Endothelial cell of umbilical vein (primary cell): ENCODE results near the gene GABPB1. TPM values are rescaled to one million over a fixed set of nuclear protein-coding genes. Genes with fewer than 3 reads are reported as not detected.

Experiments used
- BruUV-seq: library from RNA; stranded (reverse); fragments of 400-500 nt; replicated peaks from 2 replicates; lab custom pipeline; 2021; lab: Mats Ljungman, UMichigan
- CTCF ChIA-PET: fragments of 300-600, 350-600 bp; sonication (Branson Sonifier 250); formaldehyde crosslinking; loops from one replicate; lab custom pipeline; 2021; ENCODE audit warnings: antibody characterized with exemption, inconsistent platforms; lab: Charles Lee
- POLR2A ChIA-PET: fragments of 300-600, 350-600 bp; sonication (Branson Sonifier 250); formaldehyde crosslinking; loops from one replicate; lab custom pipeline; 2021; ENCODE audit warnings: antibody characterized with exemption, inconsistent platforms; lab: Charles Lee
- DNase-seq: peaks from one replicate; pipeline ENCODE4 v3.0.0-alpha.2; 2011; ENCODE audit warnings: low read depth, low spot score
- FAIRE-seq: peaks from 2 replicates; lab custom pipeline; 2011; peaks lifted over from hg19 to GRCh38; lab: Jason Lieb, UNC
- H2AFZ ChIP-seq: 2 replicates; pipeline ENCODE4 v1.6.0; 2012; ENCODE audit warnings: low read depth, low read length, control low read depth, inconsistent platforms
- H3K27ac ChIP-seq: 2 replicates; pipeline ENCODE4 v1.5.1; 2011; ENCODE audit warnings: low read depth, mild to moderate bottlenecking, control low read depth, low read length, moderate library complexity; ENCODE audit not compliant: insufficient read depth
- H3K27me3 ChIP-seq, 2 experiments: 2 replicates each; pipeline versions ENCODE4 v1.6.0 to v1.6.1; 2011; ENCODE audit warnings: low read length in 2 of 2, mixed read lengths in 1 of 2; ENCODE audit not compliant: control insufficient read depth in 2 of 2, insufficient read depth in 2 of 2
- H3K36me3 ChIP-seq, 2 experiments: 2 replicates in 1 of 2; 3 replicates in 1 of 2; pipeline ENCODE4 v1.5.1; 2011; ENCODE audit warnings: low read length in 2 of 2, mild to moderate bottlenecking in 1 of 2, moderate library complexity in 1 of 2; ENCODE audit not compliant: control insufficient read depth in 2 of 2, insufficient read depth in 2 of 2; ENCODE audit errors: extremely low read depth in 1 of 2
- H3K4me1 ChIP-seq: 3 replicates; pipeline ENCODE4 v1.5.1; 2011; ENCODE audit warnings: mild to moderate bottlenecking, low read length; ENCODE audit not compliant: control insufficient read depth, insufficient read depth; ENCODE audit errors: extremely low read depth
- H3K4me2 ChIP-seq: 2 replicates; pipeline ENCODE4 v1.6.1; 2011; ENCODE audit warnings: low read length, control low read depth, mixed read lengths; ENCODE audit not compliant: insufficient read depth
- H3K4me3 ChIP-seq, 3 experiments: fragments of 200-600 bp in 1 of 3; sonication (generic), shearing (Covaris generic) in 1 of 3; replicated peaks in 1 of 3; 2 replicates each; pipeline ENCODE4 v1.5.1; 2011 to 2016; ENCODE audit warnings: control low read depth in 3 of 3, low read length in 3 of 3, mild to moderate bottlenecking in 2 of 3, inconsistent platforms in 1 of 3, low read depth in 1 of 3, moderate library complexity in 1 of 3; ENCODE audit not compliant: insufficient read depth in 1 of 3
- H3K79me2 ChIP-seq: 2 replicates; pipeline ENCODE4 v1.6.0; 2012; ENCODE audit warnings: low read length, inconsistent platforms; ENCODE audit not compliant: control insufficient read depth, insufficient read depth
- H3K9ac ChIP-seq: replicated peaks from 2 replicates; pipeline ENCODE3; 2011; ENCODE audit warnings: low read length, control low read depth; ENCODE audit not compliant: insufficient read depth; ENCODE audit errors: extremely low read depth
- H3K9me1 ChIP-seq: replicated peaks from 3 replicates; pipeline ENCODE4 v1.6.0; 2011; ENCODE audit warnings: mild to moderate bottlenecking, low read length; ENCODE audit not compliant: control insufficient read depth, insufficient read depth; ENCODE audit errors: extremely low read depth
- H3K9me3 ChIP-seq: replicated peaks from 2 replicates; pipeline ENCODE4 v1.5.1; 2012; ENCODE audit warnings: low read length, inconsistent platforms; ENCODE audit not compliant: control insufficient read depth, insufficient read depth
- H4K20me1 ChIP-seq: replicated peaks from 2 replicates; pipeline ENCODE3; 2011; ENCODE audit warnings: mild to moderate bottlenecking, low read length; ENCODE audit not compliant: control insufficient read depth, insufficient read depth; ENCODE audit errors: extremely low read depth
- EZH2 ChIP-seq: IDR thresholded peaks from 2 replicates; pipeline ENCODE4 v1.6.1; 2012; ENCODE audit warnings: borderline replicate concordance, low read depth, mild to moderate bottlenecking, moderate library complexity, low read length, inconsistent platforms; ENCODE audit not compliant: severe bottlenecking
- FOS ChIP-seq: IDR thresholded peaks from 2 replicates; pipeline ENCODE4 v1.6.1; 2011; ENCODE audit warnings: mild to moderate bottlenecking, low read length, moderate library complexity, borderline replicate concordance; ENCODE audit not compliant: insufficient read depth
- GATA2 ChIP-seq: IDR thresholded peaks from 2 replicates; pipeline ENCODE4 v1.7.0; 2011; ENCODE audit warnings: low read depth, mild to moderate bottlenecking, moderate library complexity, mixed read lengths, low read length; ENCODE audit not compliant: insufficient read length, insufficient read depth
- JUN ChIP-seq: IDR thresholded peaks from 2 replicates; pipeline ENCODE4 v1.6.1; 2011; ENCODE audit warnings: borderline replicate concordance, low read depth; ENCODE audit not compliant: insufficient read length, insufficient read depth
- MAX ChIP-seq: IDR thresholded peaks from 2 replicates; pipeline ENCODE4 v1.6.1; 2011; ENCODE audit not compliant: insufficient read depth, insufficient read length
- MYC ChIP-seq: IDR thresholded peaks from one replicate; pipeline ENCODE4 v1.6.1; 2011; ENCODE audit warnings: mild to moderate bottlenecking, low read depth, low read length
- POLR2A ChIP-seq: IDR thresholded peaks from 2 replicates; pipeline ENCODE4 v1.6.1; 2012; ENCODE audit warnings: low read depth, mild to moderate bottlenecking, control low read depth, low read length
- dilution Hi-C: fragments of 300-500 bp; cut with MboI; formaldehyde crosslinking; loops from one replicate; pipeline ENCODE4 v1.15.0; 2019; ENCODE audit warnings: low sequenced_read_pairs; ENCODE audit not compliant: extremely low pct_ligation_motif_present
- intact Hi-C: fragments of 100-400 bp; cut with micrococcal nuclease; formaldehyde crosslinking; loops from one replicate; pipeline ENCODE4 v1.10.0; 2022
- polyA plus RNA-seq, 4 experiments: library from polyadenylated mRNA; depleted of rRNA in 3 of 4; stranded (reverse) in 3 of 4; unstranded in 1 of 4; fragments of >200 nt; gene quantifications; 2 replicates each; pipeline versions ENCODE4 v1.2.1 to v1.2.3, GENCODE V29; 2011 to 2012; ENCODE audit warnings: missing spikeins in 1 of 4
- total RNA-seq: library from RNA; stranded (reverse); gene quantifications from 2 replicates; pipeline ENCODE4 v1.2.3, GENCODE V29; 2021

Gene GABPB1
- total and polyA plus RNA-seq, 2 donors (not counting 3 experiments of a cell fraction or from before 2014, with no cell fraction given): 42.3 to 59.7 TPM

- H3K4me1 ChIP-seq: no peaks in the 10 kb centered on the region
- CTCF ChIA-PET: interaction anchor here (1.5 kb wide), 1 partner anchor 19 kb away, joined by 6 read pairs; no protein-coding TSS in a partner anchor
These were observed 19.7 kb downstream of the GABPB1 start for GRCh38 chr15:50335251-50335650.

GRCh38 chr15:50333229-50333628 is 21.8 kb downstream of the GABPB1 start:
- Histone ChIP-seq H3K27ac (no peak overlapping the region), H3K4me2 (no peak overlapping the region), H3K4me3 (no peak overlapping the region), H3K9me1 (no peaks in the 10 kb centered on the region), H3K79me2 (peaks cover 30% of the 10 kb centered on the region), H3K9ac (no peak overlapping the region), H3K4me1 (no peaks in the 10 kb centered on the region), H4K20me1 (no peaks in the 10 kb centered on the region), H3K27me3 (no peaks in the 10 kb centered on the region), H2AFZ (no peak overlapping the region), H3K9me3 (no peaks in the 10 kb centered on the region), H3K36me3 (no peaks in the 10 kb centered on the region)
- FAIRE-seq (no peak), DNase-seq (no peak)
- CTCF ChIA-PET: interaction anchor here (0.9 kb wide), 1 partner anchor 17 kb away, joined by 3 read pairs; no protein-coding TSS in a partner anchor
- no TSS peak for BruUV-seq
- dilution Hi-C loops (no loop called here), intact Hi-C loops (no loop called here)
- POLR2A ChIA-PET: no interaction called here
- no peak for TF ChIP-seq EZH2
- TF ChIP-seq GATA2: no peak
- no peak for TF ChIP-seq MYC
- TF ChIP-seq JUN: no peak
- no peak for TF ChIP-seq FOS
- TF ChIP-seq POLR2A: no peak

More at GRCh38 chr15:50335251-50335650, 19.7 kb downstream of the GABPB1 start:
- Histone ChIP-seq H3K27me3 (no peaks in the 10 kb centered on the region), H4K20me1 (peaks cover 1% of the 10 kb centered on the region), H3K4me3 (no peak overlapping the region), H3K9me3 (no peaks in the 10 kb centered on the region), H2AFZ (no peak overlapping the region), H3K79me2 (peaks cover 37% of the 10 kb centered on the region), H3K4me2 (no peak overlapping the region), H3K9ac (no peak overlapping the region), H3K9me1 (no peaks in the 10 kb centered on the region), H3K27ac (no peak overlapping the region), H3K36me3 (no peaks in the 10 kb centered on the region)
- dilution Hi-C loops (no loop called here), intact Hi-C loops (no loop called here)
- POLR2A ChIA-PET: no interaction called here
- no peak for DNase-seq
- BruUV-seq: no TSS peak
- FAIRE-seq: no peak
- TF ChIP-seq EZH2: no peak
- no peak for TF ChIP-seq MAX
- TF ChIP-seq JUN: no peak
- no peak for TF ChIP-seq GATA2
